HepG2 (cell line): ENCODE results near the gene S1PR5. TPM values are rescaled to one million over a fixed set of nuclear protein-coding genes. Genes with fewer than 3 reads are reported as not detected.
A peak's percentile ranks its signal among the peaks of the same experiment; 100 is the strongest.

ENCODE experiments used
- MTA1 ChIP-seq: sonication (generic); formaldehyde crosslinking; IDR thresholded peaks from 2 replicates; pipeline ENCODE4 v1.4.0; 2020; ENCODE audit warnings: missing genetic modification reagents, mild to moderate bottlenecking, borderline replicate concordance
- MTF2 ChIP-seq: sonication (generic); formaldehyde crosslinking; IDR thresholded peaks from 2 replicates; pipeline ENCODE4 v1.5.0; 2020; ENCODE audit warnings: missing genetic modification reagents, borderline replicate concordance
- SAP130 ChIP-seq: IDR thresholded peaks from 2 replicates; pipeline ENCODE4 v1.6.1; 2016; ENCODE audit warnings: low read depth
- THAP7 ChIP-seq: sonication (generic); formaldehyde crosslinking; IDR thresholded peaks from 2 replicates; pipeline ENCODE4 v1.8.1; 2023; ENCODE audit warnings: mild to moderate bottlenecking, missing genetic modification reagents
- ZNF275 ChIP-seq: sonication (generic); formaldehyde crosslinking; IDR thresholded peaks from 2 replicates; pipeline ENCODE4 v1.8.0; 2022; ENCODE audit warnings: missing genetic modification reagents, mild to moderate bottlenecking, inconsistent platforms, borderline replicate concordance
- polyA plus RNA-seq, 8 experiments: library from polyadenylated mRNA; depleted of rRNA in 3 of 8; stranded (reverse) in 7 of 8; unstranded in 1 of 8; fragments of >200 nt; fragmentation: Illumina TruSeq in 4 of 8; extraction: Trizol in 4 of 8; gene quantifications; 2 replicates each; pipeline versions ENCODE4 v1.2.1 to v1.2.3, GENCODE V29; 2011 to 2016; ENCODE audit warnings: low read depth in 4 of 8, missing spikeins in 1 of 8, mixed read lengths in 1 of 8; ENCODE audit not compliant: insufficient read depth in 1 of 8
- total RNA-seq, 5 experiments: library from RNA; depleted of rRNA; stranded (reverse); fragments of >200 nt; fragmentation: Illumina TruSeq; extraction: Trizol; gene quantifications; 2 replicates each; pipeline ENCODE4 v1.2.3, GENCODE V29; 2016; ENCODE audit warnings: low read depth in 1 of 5
- TF ChIP-seq, protein P1 (sequence below), 2 experiments: sonication (generic) in 1 of 2; formaldehyde crosslinking in 1 of 2; IDR thresholded peaks; 2 replicates each; pipeline versions ENCODE4 v1.4.0 to v1.6.1; 2018 to 2020; ENCODE audit warnings: missing genetic modification reagents in 2 of 2, borderline replicate concordance in 1 of 2, low read depth in 1 of 2, mild to moderate bottlenecking in 1 of 2, missing biosample characterization in 1 of 2
- TF ChIP-seq, protein P2 (sequence below): sonication (generic); formaldehyde crosslinking; IDR thresholded peaks from 2 replicates; pipeline ENCODE4 v1.4.0; 2020; ENCODE audit warnings: missing genetic modification reagents, borderline replicate concordance
- TF ChIP-seq, protein P3 (sequence below): sonication (generic); formaldehyde crosslinking; IDR thresholded peaks from 2 replicates; pipeline ENCODE4 v1.4.0; 2020; ENCODE audit warnings: missing genetic modification reagents

The S1PR5 gene
- total and polyA plus RNA-seq, 2 of the 13 experiments (the other 11 are each of a cell fraction or from before 2014, with no cell fraction given): 0.04 TPM; not detected in 1

DNA sequence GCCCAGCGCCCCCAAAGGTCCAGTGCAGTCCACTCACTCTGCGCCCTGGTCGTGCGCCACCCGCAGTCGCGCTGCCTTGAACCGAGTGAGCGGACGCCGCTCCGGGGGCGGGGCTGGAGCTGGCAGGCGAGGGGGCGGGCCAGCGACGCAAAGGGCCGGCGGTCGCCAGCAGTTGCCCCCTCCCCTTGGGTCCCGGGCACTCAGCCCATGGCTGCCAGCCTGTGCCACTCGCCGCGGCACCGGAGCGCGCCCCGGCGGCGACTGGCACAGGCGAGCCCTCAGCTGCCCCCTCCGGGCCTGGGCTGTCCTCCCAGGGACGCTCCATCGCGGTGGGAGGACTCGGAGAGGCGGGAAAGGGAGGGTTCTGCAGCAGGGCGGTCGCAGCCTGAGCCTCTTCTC is at the start of gene S1PR5 (continued):
- TF ChIP-seq, protein P1, sequence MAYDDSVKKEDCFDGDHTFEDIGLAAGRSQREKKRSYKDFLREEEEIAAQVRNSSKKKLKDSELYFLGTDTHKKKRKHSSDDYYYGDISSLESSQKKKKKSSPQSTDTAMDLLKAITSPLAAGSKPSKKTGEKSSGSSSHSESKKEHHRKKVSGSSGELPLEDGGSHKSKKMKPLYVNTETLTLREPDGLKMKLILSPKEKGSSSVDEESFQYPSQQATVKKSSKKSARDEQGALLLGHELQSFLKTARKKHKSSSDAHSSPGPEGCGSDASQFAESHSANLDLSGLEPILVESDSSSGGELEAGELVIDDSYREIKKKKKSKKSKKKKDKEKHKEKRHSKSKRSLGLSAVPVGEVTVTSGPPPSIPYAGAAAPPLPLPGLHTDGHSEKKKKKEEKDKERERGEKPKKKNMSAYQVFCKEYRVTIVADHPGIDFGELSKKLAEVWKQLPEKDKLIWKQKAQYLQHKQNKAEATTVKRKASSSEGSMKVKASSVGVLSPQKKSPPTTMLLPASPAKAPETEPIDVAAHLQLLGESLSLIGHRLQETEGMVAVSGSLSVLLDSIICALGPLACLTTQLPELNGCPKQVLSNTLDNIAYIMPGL (CRISPR knock-in tag; IDR thresholded peaks at IDR 0.05; ENCODE audit: borderline replicate concordance in 1 of 2, low read depth in 1 of 2): 0 out of 4 replicates have a peak, but pooled peaks of 1 of the 2 experiments have one; percentile 21
- TF ChIP-seq MTA1 (CRISPR knock-in tag) (0 out of 2 replicates have a peak, but pooled peaks have one; percentile 18), MTF2 (peak; percentile 71; the same call in 1 of the 2 replicates), SAP130 (CRISPR knock-in tag) (no peak), THAP7 (CRISPR knock-in tag) (no peak), ZNF275 (CRISPR knock-in tag) (0 out of 2 replicates have a peak, but pooled peaks have one; percentile 30)
- TF ChIP-seq, protein P2, sequence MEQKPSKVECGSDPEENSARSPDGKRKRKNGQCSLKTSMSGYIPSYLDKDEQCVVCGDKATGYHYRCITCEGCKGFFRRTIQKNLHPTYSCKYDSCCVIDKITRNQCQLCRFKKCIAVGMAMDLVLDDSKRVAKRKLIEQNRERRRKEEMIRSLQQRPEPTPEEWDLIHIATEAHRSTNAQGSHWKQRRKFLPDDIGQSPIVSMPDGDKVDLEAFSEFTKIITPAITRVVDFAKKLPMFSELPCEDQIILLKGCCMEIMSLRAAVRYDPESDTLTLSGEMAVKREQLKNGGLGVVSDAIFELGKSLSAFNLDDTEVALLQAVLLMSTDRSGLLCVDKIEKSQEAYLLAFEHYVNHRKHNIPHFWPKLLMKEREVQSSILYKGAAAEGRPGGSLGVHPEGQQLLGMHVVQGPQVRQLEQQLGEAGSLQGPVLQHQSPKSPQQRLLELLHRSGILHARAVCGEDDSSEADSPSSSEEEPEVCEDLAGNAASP (CRISPR knock-in tag): no peak
- TF ChIP-seq, protein P3, sequence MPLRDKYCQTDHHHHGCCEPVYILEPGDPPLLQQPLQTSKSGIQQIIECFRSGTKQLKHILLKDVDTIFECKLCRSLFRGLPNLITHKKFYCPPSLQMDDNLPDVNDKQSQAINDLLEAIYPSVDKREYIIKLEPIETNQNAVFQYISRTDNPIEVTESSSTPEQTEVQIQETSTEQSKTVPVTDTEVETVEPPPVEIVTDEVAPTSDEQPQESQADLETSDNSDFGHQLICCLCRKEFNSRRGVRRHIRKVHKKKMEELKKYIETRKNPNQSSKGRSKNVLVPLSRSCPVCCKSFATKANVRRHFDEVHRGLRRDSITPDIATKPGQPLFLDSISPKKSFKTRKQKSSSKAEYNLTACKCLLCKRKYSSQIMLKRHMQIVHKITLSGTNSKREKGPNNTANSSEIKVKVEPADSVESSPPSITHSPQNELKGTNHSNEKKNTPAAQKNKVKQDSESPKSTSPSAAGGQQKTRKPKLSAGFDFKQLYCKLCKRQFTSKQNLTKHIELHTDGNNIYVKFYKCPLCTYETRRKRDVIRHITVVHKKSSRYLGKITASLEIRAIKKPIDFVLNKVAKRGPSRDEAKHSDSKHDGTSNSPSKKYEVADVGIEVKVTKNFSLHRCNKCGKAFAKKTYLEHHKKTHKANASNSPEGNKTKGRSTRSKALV: peak; percentile 91
